Suprapubic skin (tissue), 3 donors: Measurements from ENCODE around the gene ABCB11.

Source experiments
- POLR2AphosphoS5 ChIP-seq, 3 donors: sonication (generic); formaldehyde crosslinking; IDR thresholded peaks; one replicate each; pipeline ENCODE4 v1.6.1; 2017; ENCODE audit warnings: antibody characterized with exemption in 3 of 3
- TF ChIP-seq, protein P1 (sequence below), 2 donors: fragments of 200-600 bp in 1 of 2; fragments of 450-650 bp in 1 of 2; sonication (generic) in 1 of 2; IDR thresholded peaks; one replicate each; pipeline ENCODE4 v1.5.1; 2016 to 2019; ENCODE audit warnings: antibody characterized with exemption in 2 of 2, mild to moderate bottlenecking in 1 of 2, moderate library complexity in 1 of 2

DNA sequence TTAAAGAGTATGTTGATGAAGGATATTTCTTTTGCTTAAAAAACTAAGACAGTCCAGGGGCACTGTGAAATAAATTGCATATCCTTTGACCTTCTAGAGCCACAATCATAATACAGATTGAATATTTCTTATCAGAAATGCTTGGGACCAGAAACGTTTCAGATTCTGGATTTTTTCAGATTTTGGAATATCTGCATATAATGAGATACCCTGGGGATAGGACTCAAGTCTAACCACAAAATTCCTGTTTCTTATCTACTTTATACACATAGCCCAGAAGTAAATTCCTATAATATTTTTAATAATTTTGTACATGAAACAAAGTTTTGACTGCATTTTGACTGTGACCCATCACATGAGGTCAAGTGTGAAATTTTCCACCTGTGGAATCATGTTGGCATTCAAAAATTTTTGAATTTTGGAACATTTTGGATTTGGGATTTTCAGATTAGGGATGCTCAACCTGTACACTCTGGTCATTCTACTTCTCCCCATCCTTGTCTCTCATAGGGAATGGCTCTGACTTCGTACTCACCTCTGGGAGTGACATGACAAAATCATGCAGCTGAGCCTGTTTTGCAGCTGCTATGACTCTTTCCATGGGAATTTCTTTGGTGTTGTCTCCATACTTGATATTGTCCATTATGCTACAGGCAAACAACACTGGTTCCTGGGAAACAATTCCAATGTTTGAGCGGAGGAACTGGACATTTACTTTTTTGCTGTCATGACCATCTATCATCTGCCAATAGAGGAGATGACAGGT is 104.3 kb downstream of the ABCB11 start:
- TF ChIP-seq, protein P1, sequence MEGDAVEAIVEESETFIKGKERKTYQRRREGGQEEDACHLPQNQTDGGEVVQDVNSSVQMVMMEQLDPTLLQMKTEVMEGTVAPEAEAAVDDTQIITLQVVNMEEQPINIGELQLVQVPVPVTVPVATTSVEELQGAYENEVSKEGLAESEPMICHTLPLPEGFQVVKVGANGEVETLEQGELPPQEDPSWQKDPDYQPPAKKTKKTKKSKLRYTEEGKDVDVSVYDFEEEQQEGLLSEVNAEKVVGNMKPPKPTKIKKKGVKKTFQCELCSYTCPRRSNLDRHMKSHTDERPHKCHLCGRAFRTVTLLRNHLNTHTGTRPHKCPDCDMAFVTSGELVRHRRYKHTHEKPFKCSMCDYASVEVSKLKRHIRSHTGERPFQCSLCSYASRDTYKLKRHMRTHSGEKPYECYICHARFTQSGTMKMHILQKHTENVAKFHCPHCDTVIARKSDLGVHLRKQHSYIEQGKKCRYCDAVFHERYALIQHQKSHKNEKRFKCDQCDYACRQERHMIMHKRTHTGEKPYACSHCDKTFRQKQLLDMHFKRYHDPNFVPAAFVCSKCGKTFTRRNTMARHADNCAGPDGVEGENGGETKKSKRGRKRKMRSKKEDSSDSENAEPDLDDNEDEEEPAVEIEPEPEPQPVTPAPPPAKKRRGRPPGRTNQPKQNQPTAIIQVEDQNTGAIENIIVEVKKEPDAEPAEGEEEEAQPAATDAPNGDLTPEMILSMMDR (IDR thresholded peaks at IDR 0.05): no peak
- TF ChIP-seq POLR2AphosphoS5 (IDR thresholded peaks at IDR 0.05): no peak
